GM12878 (cell line): ENCODE results near the gene SLC9C1. TPM values are rescaled to one million over a fixed set of nuclear protein-coding genes. Genes with fewer than 3 reads are reported as not detected.

ENCODE experiments used
- ATAC-seq: fragments of 200-7000 bp; cut with Tn5 transposase; 3 replicates; pipeline ENCODE4 v1.9.1; 2020; ENCODE audit warnings: mild to moderate bottlenecking, moderate library complexity
- BruUV-seq: library from RNA; stranded (reverse); fragments of 400-500 nt; replicated peaks from 2 replicates; lab custom pipeline; 2021; lab: Mats Ljungman, UMichigan
- CTCF ChIA-PET: fragments of 300-600 bp; sonication (Branson Sonifier 250); formaldehyde crosslinking; extraction: SDS; loops from one replicate; lab custom pipeline; 2021; ENCODE audit warnings: inconsistent platforms; lab: Yijun Ruan, JAX
- POLR2A ChIA-PET: fragments of 350-600 bp; formaldehyde crosslinking; extraction: SDS; loops from one replicate; lab custom pipeline; 2021; ENCODE audit warnings: inconsistent platforms; lab: Charles Lee
- RAD21 ChIA-PET: fragments of 300-600 bp; sonication (Branson Sonifier 250); formaldehyde crosslinking; loops from one replicate; lab custom pipeline; 2023; ENCODE audit warnings: antibody characterized with exemption; ENCODE audit not compliant: unreplicated experiment; lab: Charles Lee
- SMC1A ChIA-PET: fragments of 300-600 bp; sonication (Branson Sonifier 250); formaldehyde crosslinking; loops from one replicate; lab custom pipeline; 2023; ENCODE audit not compliant: unreplicated experiment, uncharacterized antibody; lab: Charles Lee
- DNase-seq: peaks from one replicate; pipeline ENCODE4 v3.0.0-alpha.2; 2011; ENCODE audit warnings: low read depth, low spot score
- FAIRE-seq: peaks from 3 replicates; lab custom pipeline; 2011; peaks lifted over from hg19 to GRCh38; lab: Jason Lieb, UNC
- H2AFZ ChIP-seq: 2 replicates; pipeline ENCODE4 v1.6.0; 2011; ENCODE audit warnings: low read depth, low read length, control low read depth; ENCODE audit not compliant: control insufficient read depth
- H3K27ac ChIP-seq: 2 replicates; pipeline ENCODE4 v1.5.1; 2011; ENCODE audit warnings: control low read depth; ENCODE audit not compliant: control insufficient read depth, insufficient read depth
- H3K27me3 ChIP-seq, 2 experiments: replicated peaks in 1 of 2; 2 replicates each; pipeline versions ENCODE4 v1.6.0 to v1.6.1; 2011; ENCODE audit warnings: low read length in 1 of 2; ENCODE audit not compliant: control insufficient read depth in 2 of 2, insufficient read depth in 2 of 2
- H3K36me3 ChIP-seq, 2 experiments: 2 replicates each; pipeline ENCODE4 v1.5.1; 2011; ENCODE audit warnings: low read length in 1 of 2; ENCODE audit not compliant: control insufficient read depth in 2 of 2, insufficient read depth in 2 of 2
- H3K4me1 ChIP-seq: 2 replicates; pipeline ENCODE4 v1.6.1; 2011; ENCODE audit warnings: mild to moderate bottlenecking, low read length, moderate library complexity, mixed read lengths; ENCODE audit not compliant: control insufficient read depth, insufficient read depth
- H3K4me2 ChIP-seq: 2 replicates; pipeline ENCODE4 v1.6.0; 2011; ENCODE audit warnings: control low read depth; ENCODE audit not compliant: control insufficient read depth, insufficient read depth
- H3K4me3 ChIP-seq: fragments of 200-600 bp; sonication (generic); 2 replicates; pipeline ENCODE4 v1.5.1; 2016
- H3K79me2 ChIP-seq: 2 replicates; pipeline ENCODE4 v1.6.0; 2011; ENCODE audit warnings: low read length; ENCODE audit not compliant: control insufficient read depth, insufficient read depth
- H3K9ac ChIP-seq: 2 replicates; pipeline ENCODE4 v1.8.0; 2011; ENCODE audit warnings: low read length, control low read depth, mixed read lengths; ENCODE audit not compliant: control insufficient read depth, insufficient read depth
- H3K9me3 ChIP-seq: replicated peaks from 3 replicates; pipeline ENCODE4 v1.5.1; 2011; ENCODE audit warnings: mild to moderate bottlenecking, low read length; ENCODE audit not compliant: control insufficient read depth, insufficient read depth
- H4K20me1 ChIP-seq: 2 replicates; pipeline ENCODE4 v1.6.0; 2011; ENCODE audit not compliant: control insufficient read depth, insufficient read depth
- BACH1 ChIP-seq: fragments of 450-650 bp; IDR thresholded peaks from 2 replicates; pipeline ENCODE4 v1.6.1; 2017; ENCODE audit warnings: mild to moderate bottlenecking, borderline replicate concordance
- KAT2A ChIP-seq: conservative IDR thresholded peaks from 2 replicates; pipeline ENCODE4 v1.6.1; 2011; ENCODE audit warnings: low read depth, low read length; ENCODE audit not compliant: control insufficient read depth
- NFXL1 ChIP-seq: fragments of 450-650 bp; IDR thresholded peaks from 2 replicates; pipeline ENCODE4 v1.6.1; 2017; ENCODE audit warnings: antibody characterized with exemption, mild to moderate bottlenecking, borderline replicate concordance
- RAD51 ChIP-seq: fragments of 450-650 bp; IDR thresholded peaks from 2 replicates; pipeline ENCODE4 v1.6.1; 2016; ENCODE audit warnings: moderate library complexity, mild to moderate bottlenecking, inconsistent platforms
- TARDBP ChIP-seq: IDR thresholded peaks from 2 replicates; pipeline ENCODE4 v1.6.1; 2016; ENCODE audit warnings: borderline replicate concordance
- WGBS: methylation state at CpG from one replicate; pipeline ENCODE4 v1.1.6; 2016; ENCODE audit warnings: low lambda C conversion rate; ENCODE audit not compliant: insufficient replicate concordance, insufficient coverage; ENCODE audit errors: missing lambda C conversion rate; 5-methylcytosine and 5-hydroxymethylcytosine counted together
- in situ Hi-C: fragments of 300-500 bp; cut with MboI; formaldehyde crosslinking; loops from 9 replicates; pipeline ENCODE4 v1.14.3; 2018; ENCODE audit warnings: mixed read lengths
- intact Hi-C: fragments of 100-400 bp; cut with micrococcal nuclease; formaldehyde crosslinking; loops from one replicate; pipeline ENCODE4 v1.14.2; 2022; ENCODE audit not compliant: unreplicated experiment
- polyA plus RNA-seq, 11 experiments: library from polyadenylated mRNA; depleted of rRNA in 4 of 11; unstranded in 6 of 11; stranded (reverse) in 5 of 11; fragments of >200 nt; fragmentation: Nextera tagmentation in 4 of 11; fragmentation: Illumina TruSeq in 1 of 11; extraction: Ambion mirVana in 4 of 11; extraction: Trizol in 1 of 11; gene quantifications; 1 replicate in 1 of 11; 2 replicates in 10 of 11; pipeline versions ENCODE4 v1.2.1 to v1.2.3, GENCODE V29; 2011 to 2016; ENCODE audit warnings: inconsistent platforms in 2 of 11, missing spikeins in 2 of 11, low read depth in 1 of 11
- total RNA-seq, 4 experiments: library from RNA; depleted of rRNA in 3 of 4; stranded (reverse); fragments of >200 nt in 3 of 4; fragmentation: Illumina TruSeq in 1 of 4; extraction: Trizol in 1 of 4; gene quantifications; 2 replicates each; pipeline versions ENCODE4 v1.2.1 to v1.2.3, GENCODE V29; 2013 to 2021
- TF ChIP-seq, protein P1 (sequence below): IDR thresholded peaks from 2 replicates; pipeline ENCODE4 v1.6.1; 2011; ENCODE audit warnings: borderline replicate concordance, low read depth, mild to moderate bottlenecking, moderate library complexity, low read length; ENCODE audit not compliant: insufficient read depth, poor library complexity, severe bottlenecking
- TF ChIP-seq, protein P2 (sequence below): IDR thresholded peaks from 2 replicates; pipeline ENCODE4 v1.6.1; 2012; ENCODE audit warnings: improper control_type of control experiment, low read depth, low read length; ENCODE audit not compliant: insufficient replicate concordance

Gene SLC9C1
- total and polyA plus RNA-seq, 10 of the 15 experiments (the other 5 are each of a cell fraction or from before 2014, with no cell fraction given): not detected

DNA sequence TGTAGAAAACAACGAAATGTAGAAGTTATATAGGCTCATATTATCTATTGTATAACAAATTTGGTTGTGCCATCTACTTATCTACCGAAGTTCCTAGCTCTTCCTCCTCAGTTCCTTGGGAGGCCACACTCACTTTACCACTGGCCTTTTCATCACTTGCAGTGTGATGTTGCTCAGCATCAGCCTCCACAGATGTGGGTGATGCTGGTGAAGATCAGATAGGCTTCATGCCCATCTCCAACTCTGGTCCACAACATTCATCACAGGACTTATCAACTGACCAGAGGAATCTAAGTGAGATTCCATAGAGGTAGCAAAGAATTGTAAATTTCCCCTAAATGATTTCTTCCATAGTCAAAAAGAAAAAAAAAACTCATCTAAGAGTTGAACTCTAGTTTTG lies 47.4 kb upstream of the SLC9C1 start:
- no peak for ATAC-seq
- in situ Hi-C loops: no loop called here
- intact Hi-C loops: no loop called here
- ChIA-PET RAD21 (interaction anchor here (0.6 kb wide), 1 partner anchor 172 kb away, joined by 3 read pairs; no protein-coding TSS in a partner anchor), CTCF (no interaction called here), SMC1A (no interaction called here)
- DNase-seq: no peak
- H3K4me3 ChIP-seq: no peak overlapping the region
- WGBS: 71% methylated on average over 2 of the region's 2 CpGs
- H3K27ac ChIP-seq: no peak overlapping the region
- no peaks in the 10 kb centered on the region for H4K20me1 ChIP-seq
- H3K4me1 ChIP-seq: peaks cover 13% of the 10 kb centered on the region
- BruUV-seq: no TSS peak
- peaks cover 63% of the 10 kb centered on the region for H3K79me2 ChIP-seq
- no peak overlapping the region for H2AFZ ChIP-seq
- FAIRE-seq: no peak
- peaks cover 2 to 20% of the 10 kb centered on the region in 2 experiments for H3K36me3 ChIP-seq
- peaks cover 2% of the 10 kb centered on the region; the same call in 1 of the 3 replicates for H3K9me3 ChIP-seq
- H3K9ac ChIP-seq: no peak overlapping the region
- TF ChIP-seq NFXL1 (no peak), TARDBP (no peak), BACH1 (no peak)
- TF ChIP-seq, all 136 proteins: peak for 0
- Histone ChIP-seq H3K4me2 (no peak overlapping the region), H3K27me3 (no peaks in the 10 kb centered on the region)
- POLR2A ChIA-PET: no interaction called here

DNA sequence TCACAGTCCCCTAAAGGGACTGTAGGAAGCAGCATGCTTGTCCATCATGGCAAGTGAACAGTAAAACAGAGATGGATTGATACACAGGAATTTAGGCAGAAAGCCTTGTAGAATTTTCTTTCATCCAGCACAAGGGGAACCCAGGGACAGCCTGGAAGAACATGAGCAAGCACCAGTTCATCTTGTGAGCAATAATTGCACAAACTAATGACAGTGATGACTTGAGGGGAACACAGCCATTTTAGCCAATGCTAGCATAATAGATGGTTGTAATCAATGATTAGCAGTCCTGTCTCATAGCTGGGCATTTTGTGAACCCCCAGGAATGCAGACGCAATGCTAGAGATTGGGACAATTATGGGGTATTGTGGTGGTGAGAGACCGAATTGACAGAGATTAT lies 45.6 kb upstream of the SLC9C1 start:
- peaks cover 74% of the 10 kb centered on the region for H3K79me2 ChIP-seq
- peaks cover 0 to 7% of the 10 kb centered on the region in 2 experiments; a peak in 1 of 4 replicates for H3K36me3 ChIP-seq
- no peaks in the 10 kb centered on the region for H4K20me1 ChIP-seq
- peaks cover 2% of the 10 kb centered on the region; the same call in 1 of the 3 replicates for H3K9me3 ChIP-seq
- DNase-seq (no peak), FAIRE-seq (no peak), ATAC-seq (peak; percentile 11; the same call in 1 of the 3 replicates)
- ChIA-PET RAD21 (interaction anchor here (1.0 to 1.2 kb wide), 2 partner anchors 14 to 206 kb away, joined by 3 to 4 read pairs; partner anchors contain the start of gene GCSAM), SMC1A (interaction anchor here (1.2 to 4.7 kb wide), 10 partner anchors 11 to 228 kb away, joined by 3 to 28 read pairs (median 6); no protein-coding TSS in a partner anchor), POLR2A (interaction anchor here (1.7 kb wide), 1 partner anchor 22 kb away, joined by 4 read pairs; no protein-coding TSS in a partner anchor), CTCF (interaction anchor here (1.4 to 2.2 kb wide), 3 partner anchors 46 to 226 kb away, joined by 3 to 10 read pairs (median 4); partner anchors contain the start of gene SLC9C1)
- no peak overlapping the region for H3K9ac ChIP-seq
- BruUV-seq: no TSS peak
- intact Hi-C loops (no loop called here), in situ Hi-C loops (no loop called here)
- H3K4me2 ChIP-seq: peak overlapping the region; percentile 7; the same call in 1 of the 2 replicates
- H3K27me3 ChIP-seq: no peaks in the 10 kb centered on the region
- no peak overlapping the region for H2AFZ ChIP-seq
- peaks cover 3% of the 10 kb centered on the region; the same call in 1 of the 2 replicates for H3K4me1 ChIP-seq
- H3K27ac ChIP-seq: no peak overlapping the region
- no peak overlapping the region; the same call in 1 of the 2 replicates for H3K4me3 ChIP-seq
- 96% methylated on average over 2 of the region's 2 CpGs for WGBS
- TF ChIP-seq RAD51: no peak
- TF ChIP-seq, protein P1, sequence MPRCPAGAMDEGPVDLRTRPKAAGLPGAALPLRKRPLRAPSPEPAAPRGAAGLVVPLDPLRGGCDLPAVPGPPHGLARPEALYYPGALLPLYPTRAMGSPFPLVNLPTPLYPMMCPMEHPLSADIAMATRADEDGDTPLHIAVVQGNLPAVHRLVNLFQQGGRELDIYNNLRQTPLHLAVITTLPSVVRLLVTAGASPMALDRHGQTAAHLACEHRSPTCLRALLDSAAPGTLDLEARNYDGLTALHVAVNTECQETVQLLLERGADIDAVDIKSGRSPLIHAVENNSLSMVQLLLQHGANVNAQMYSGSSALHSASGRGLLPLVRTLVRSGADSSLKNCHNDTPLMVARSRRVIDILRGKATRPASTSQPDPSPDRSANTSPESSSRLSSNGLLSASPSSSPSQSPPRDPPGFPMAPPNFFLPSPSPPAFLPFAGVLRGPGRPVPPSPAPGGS: peak; percentile 57
- TF ChIP-seq KAT2A: no peak
- TF ChIP-seq, protein P2, sequence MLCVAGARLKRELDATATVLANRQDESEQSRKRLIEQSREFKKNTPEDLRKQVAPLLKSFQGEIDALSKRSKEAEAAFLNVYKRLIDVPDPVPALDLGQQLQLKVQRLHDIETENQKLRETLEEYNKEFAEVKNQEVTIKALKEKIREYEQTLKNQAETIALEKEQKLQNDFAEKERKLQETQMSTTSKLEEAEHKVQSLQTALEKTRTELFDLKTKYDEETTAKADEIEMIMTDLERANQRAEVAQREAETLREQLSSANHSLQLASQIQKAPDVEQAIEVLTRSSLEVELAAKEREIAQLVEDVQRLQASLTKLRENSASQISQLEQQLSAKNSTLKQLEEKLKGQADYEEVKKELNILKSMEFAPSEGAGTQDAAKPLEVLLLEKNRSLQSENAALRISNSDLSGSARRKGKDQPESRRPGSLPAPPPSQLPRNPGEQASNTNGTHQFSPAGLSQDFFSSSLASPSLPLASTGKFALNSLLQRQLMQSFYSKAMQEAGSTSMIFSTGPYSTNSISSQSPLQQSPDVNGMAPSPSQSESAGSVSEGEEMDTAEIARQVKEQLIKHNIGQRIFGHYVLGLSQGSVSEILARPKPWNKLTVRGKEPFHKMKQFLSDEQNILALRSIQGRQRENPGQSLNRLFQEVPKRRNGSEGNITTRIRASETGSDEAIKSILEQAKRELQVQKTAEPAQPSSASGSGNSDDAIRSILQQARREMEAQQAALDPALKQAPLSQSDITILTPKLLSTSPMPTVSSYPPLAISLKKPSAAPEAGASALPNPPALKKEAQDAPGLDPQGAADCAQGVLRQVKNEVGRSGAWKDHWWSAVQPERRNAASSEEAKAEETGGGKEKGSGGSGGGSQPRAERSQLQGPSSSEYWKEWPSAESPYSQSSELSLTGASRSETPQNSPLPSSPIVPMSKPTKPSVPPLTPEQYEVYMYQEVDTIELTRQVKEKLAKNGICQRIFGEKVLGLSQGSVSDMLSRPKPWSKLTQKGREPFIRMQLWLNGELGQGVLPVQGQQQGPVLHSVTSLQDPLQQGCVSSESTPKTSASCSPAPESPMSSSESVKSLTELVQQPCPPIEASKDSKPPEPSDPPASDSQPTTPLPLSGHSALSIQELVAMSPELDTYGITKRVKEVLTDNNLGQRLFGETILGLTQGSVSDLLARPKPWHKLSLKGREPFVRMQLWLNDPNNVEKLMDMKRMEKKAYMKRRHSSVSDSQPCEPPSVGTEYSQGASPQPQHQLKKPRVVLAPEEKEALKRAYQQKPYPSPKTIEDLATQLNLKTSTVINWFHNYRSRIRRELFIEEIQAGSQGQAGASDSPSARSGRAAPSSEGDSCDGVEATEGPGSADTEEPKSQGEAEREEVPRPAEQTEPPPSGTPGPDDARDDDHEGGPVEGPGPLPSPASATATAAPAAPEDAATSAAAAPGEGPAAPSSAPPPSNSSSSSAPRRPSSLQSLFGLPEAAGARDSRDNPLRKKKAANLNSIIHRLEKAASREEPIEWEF: no peak
